K562 (cell line): ENCODE results near the gene KRR1. TPM values are rescaled to one million over a fixed set of nuclear protein-coding genes. Genes with fewer than 3 reads are reported as not detected.
"Not testable (repeated sequence)": the region's sequence is repeated elsewhere in the genome, so short reads cannot be mapped to it uniquely, and the experiment has no call there.

Experiments
- ATAC-seq: fragments of 200-7000 bp; cut with Tn5 transposase; 3 replicates; pipeline ENCODE4 v1.9.1; 2020; ENCODE audit warnings: moderate library complexity
- BruUV-seq: library from RNA; stranded (reverse); fragments of 400-500 nt; replicated peaks from 2 replicates; lab custom pipeline; 2021; lab: Mats Ljungman, UMichigan
- CTCF ChIA-PET: fragments of 300-600 bp; formaldehyde crosslinking; extraction: SDS; loops from one replicate; lab custom pipeline; 2021; ENCODE audit warnings: low intra/inter-chr PET ratio; lab: Yijun Ruan, JAX
- POLR2A ChIA-PET: fragments of 300-600, 350-650 bp; sonication (Branson Sonifier 250); formaldehyde crosslinking; extraction: SDS; loops from one replicate; lab custom pipeline; 2021; ENCODE audit warnings: antibody characterized with exemption, inconsistent platforms; lab: Yijun Ruan, JAX
- DNase-seq, 4 experiments: peaks; one replicate each; pipeline versions ENCODE4 v3.0.0 to v3.0.0-alpha.2; 2011 to 2018; ENCODE audit warnings: low spot score in 3 of 4, mixed read lengths in 3 of 4; ENCODE audit errors: extremely low read depth in 1 of 4
- FAIRE-seq: peaks from 2 replicates; lab custom pipeline; 2011; peaks lifted over from hg19 to GRCh38; lab: Jason Lieb, UNC
- H2AFZ ChIP-seq: 2 replicates; pipeline ENCODE4 v1.6.0; 2011; ENCODE audit warnings: low read depth, low read length, control low read depth, inconsistent platforms
- H3K27ac ChIP-seq: fragments of 200-600 bp; 3 replicates; pipeline ENCODE4 v1.8.0; 2011; ENCODE audit warnings: low read depth, mild to moderate bottlenecking, control low read depth, inconsistent platforms, low read length, moderate library complexity, mixed read lengths; ENCODE audit errors: extremely low read depth
- H3K27me3 ChIP-seq, 2 experiments: fragments of 300-600 bp in 1 of 2; 2 replicates in 1 of 2; 3 replicates in 1 of 2; pipeline versions ENCODE4 v1.6.0 to v1.8.0; 2011; ENCODE audit warnings: inconsistent platforms in 2 of 2, low read length in 2 of 2, mild to moderate bottlenecking in 1 of 2, mixed read lengths in 1 of 2, moderate library complexity in 1 of 2; ENCODE audit not compliant: control insufficient read depth in 2 of 2, insufficient read depth in 2 of 2
- H3K36me3 ChIP-seq: fragments of 300-600 bp; 3 replicates; pipeline ENCODE4 v1.8.0; 2011; ENCODE audit warnings: mild to moderate bottlenecking, low read length, inconsistent platforms; ENCODE audit not compliant: control insufficient read depth, insufficient read depth
- H3K4me1 ChIP-seq, 2 experiments: fragments of 200-600 bp in 1 of 2; replicated peaks in 1 of 2; 2 replicates in 1 of 2; 3 replicates in 1 of 2; pipeline versions ENCODE4 v1.5.1 to v1.8.0; 2011; ENCODE audit warnings: inconsistent platforms in 2 of 2, low read length in 2 of 2, mild to moderate bottlenecking in 1 of 2, mixed read lengths in 1 of 2, moderate library complexity in 1 of 2; ENCODE audit not compliant: control insufficient read depth in 2 of 2, insufficient read depth in 2 of 2
- H3K4me2 ChIP-seq: 2 replicates; pipeline ENCODE4 v1.6.1; 2011; ENCODE audit warnings: low read length, control low read depth, inconsistent platforms, mixed read lengths; ENCODE audit not compliant: insufficient read depth
- H3K4me3 ChIP-seq: fragments of 200-600 bp; sonication (generic), shearing (Covaris generic); 2 replicates; pipeline ENCODE4 v1.5.1; 2016; ENCODE audit warnings: control low read depth, inconsistent platforms
- H3K79me2 ChIP-seq: fragments of 200-600 bp; 3 replicates; pipeline ENCODE4 v1.8.0; 2011; ENCODE audit warnings: low read length, inconsistent platforms; ENCODE audit not compliant: control insufficient read depth, insufficient read depth
- H3K9ac ChIP-seq, 2 experiments: 2 replicates each; pipeline versions ENCODE4 v1.6.0 to v1.6.1; 2011; ENCODE audit warnings: low read depth in 2 of 2, low read length in 2 of 2, control low read depth in 1 of 2, inconsistent platforms in 1 of 2, mild to moderate bottlenecking in 1 of 2, mixed read lengths in 1 of 2; ENCODE audit not compliant: insufficient read depth in 1 of 2
- H3K9me1 ChIP-seq: one replicate; pipeline ENCODE4 v1.6.0; 2011; ENCODE audit warnings: inconsistent platforms, mild to moderate bottlenecking, low read length, moderate library complexity; ENCODE audit not compliant: control insufficient read depth, insufficient read depth
- H3K9me3 ChIP-seq: replicated peaks from 2 replicates; pipeline ENCODE4 v1.5.1; 2011; ENCODE audit warnings: low read depth, low read length, inconsistent platforms; ENCODE audit not compliant: control insufficient read depth, insufficient read depth
- H4K20me1 ChIP-seq: replicated peaks from 2 replicates; pipeline ENCODE4 v1.6.1; 2011; ENCODE audit warnings: low read length, inconsistent platforms, mixed read lengths; ENCODE audit not compliant: control insufficient read depth, insufficient read depth
- WGBS: fragments of 100-300 bp; shearing (Covaris generic); methylation state at CpG from one replicate; pipeline ENCODE4 v1.1.6; 2016; ENCODE audit warnings: low coverage, mixed read lengths; ENCODE audit not compliant: insufficient coverage; ENCODE audit errors: missing lambda C conversion rate; 5-methylcytosine and 5-hydroxymethylcytosine counted together
- in situ Hi-C: fragments of 300-500 bp; cut with MboI; formaldehyde crosslinking; loops from 4 replicates; pipeline ENCODE4 v1.15.0; 2018; ENCODE audit warnings: inconsistent platforms, mixed read lengths
- intact Hi-C: fragments of 100-400 bp; cut with micrococcal nuclease; formaldehyde crosslinking; loops from 2 replicates; pipeline ENCODE4 v1.14.2; 2022
- polyA plus RNA-seq, 8 experiments: library from polyadenylated mRNA; depleted of rRNA in 4 of 8; stranded (reverse) in 5 of 8; unstranded in 3 of 8; fragments of >200 nt; fragmentation: Nextera tagmentation in 2 of 8; fragmentation: Illumina TruSeq in 1 of 8; extraction: Ambion mirVana in 2 of 8; extraction: Trizol in 1 of 8; gene quantifications; 2 replicates each; pipeline versions ENCODE4 v1.2.1 to v1.2.3, GENCODE V29; 2011 to 2014; ENCODE audit warnings: inconsistent platforms in 1 of 8, missing spikeins in 1 of 8
- total RNA-seq, 7 experiments: library from RNA; depleted of rRNA in 6 of 7; stranded (reverse); fragments of >200 nt in 6 of 7; fragmentation: Illumina TruSeq in 2 of 7; extraction: Trizol in 2 of 7; gene quantifications; 2 replicates each; pipeline versions ENCODE4 v1.2.1 to v1.2.3, GENCODE V29; 2011 to 2021; ENCODE audit warnings: low replicate concordance in 1 of 7

KRR1 gene
- total and polyA plus RNA-seq, 9 of the 15 experiments (the other 6 are each of a cell fraction or from before 2014, with no cell fraction given) = 42.6 to 102 (median 61.0) TPM

DNA sequence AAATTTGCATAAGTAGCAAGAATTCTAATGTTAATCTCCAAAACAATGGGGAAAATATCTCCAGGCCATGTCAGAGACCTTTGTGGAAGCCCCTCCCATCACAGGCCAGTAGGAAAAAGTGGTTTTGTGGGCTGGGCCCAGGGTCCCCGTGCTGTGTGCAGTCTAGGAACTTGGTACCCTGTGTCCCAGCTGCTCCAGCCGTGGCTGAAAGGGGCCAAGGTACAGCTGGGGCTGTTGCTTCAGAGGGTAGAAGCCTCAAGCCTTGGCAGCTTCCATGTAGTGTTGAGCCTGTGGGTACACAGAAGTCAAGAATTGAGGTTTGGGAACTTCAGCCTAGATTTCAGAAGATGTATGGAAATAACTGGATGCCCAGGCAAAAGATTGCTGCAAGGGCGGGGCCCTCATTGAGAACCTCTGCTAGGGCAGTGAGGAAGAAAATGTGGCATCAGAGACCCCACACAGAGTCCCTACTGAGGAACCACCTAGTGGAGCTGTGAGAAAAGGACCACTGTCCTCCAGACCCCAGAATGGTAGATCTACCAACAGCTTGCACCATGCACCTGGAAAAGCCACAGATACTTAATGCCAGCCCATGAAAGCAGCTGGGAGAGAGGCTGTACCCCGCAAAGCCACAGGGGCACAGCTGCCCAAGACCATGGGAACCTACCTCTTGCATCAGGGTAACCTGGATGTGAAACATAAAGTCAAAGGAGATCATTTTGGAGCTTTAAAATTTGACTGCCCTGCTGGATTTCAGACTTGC lies 69.5 kb downstream of the KRR1 start:
- H2AFZ ChIP-seq, H3K4me3 ChIP-seq, H4K20me1 ChIP-seq, H3K4me2 ChIP-seq, CTCF ChIA-PET, H3K4me1 ChIP-seq, DNase-seq, H3K27ac ChIP-seq, H3K27me3 ChIP-seq, FAIRE-seq, H3K9me1 ChIP-seq, H3K79me2 ChIP-seq, H3K36me3 ChIP-seq, H3K9me3 ChIP-seq, BruUV-seq, ATAC-seq, intact Hi-C loops, in situ Hi-C loops, POLR2A ChIA-PET, H3K9ac ChIP-seq: not testable (repeated sequence)
- WGBS = 2% methylated on average over 4 of the region's 4 CpGs

Other genes with a start within 250 kb of the KRR1 start
- 0.33 TPM in 1 of 2 replicates, not detected in the other for gene CAPS2, start 181.3 kb downstream of the KRR1 start, total RNA-seq (2014; rRNA removed)
- 0.44 and 0.54 TPM in 2 replicates for gene CAPS2, start 181.3 kb downstream of the KRR1 start, total RNA-seq (2014; rRNA removed; fragmentation: Illumina TruSeq; extraction: Trizol)
- 0.51 and 0.98 TPM in 2 replicates for gene CAPS2, start 181.3 kb downstream of the KRR1 start, total RNA-seq (2015; rRNA removed; fragmentation: Illumina TruSeq; extraction: Trizol)
- gene CAPS2, start 181.3 kb downstream of the KRR1 start, total RNA-seq (2021) = 0.36 and 0.60 TPM in 2 replicates
- gene CAPS2, start 181.3 kb downstream of the KRR1 start, polyA plus RNA-seq (2011; rRNA removed) = 0.10 and 0.12 TPM in 2 replicates
- gene CAPS2, start 181.3 kb downstream of the KRR1 start, polyA plus RNA-seq (2014; fragmentation: Illumina TruSeq; extraction: Trizol) = 0.15 and 0.30 TPM in 2 replicates
- gene CAPS2, start 181.3 kb downstream of the KRR1 start, polyA plus RNA-seq (2014; fragmentation: Nextera tagmentation; extraction: Ambion mirVana) = under 1 TPM; 0.37 to 0.69 TPM
- 0.82 TPM in 1 of 2 replicates, not detected in the other for gene CAPS2, start 181.3 kb downstream of the KRR1 start, polyA plus RNA-seq (2014; rRNA removed)
- gene GLIPR1L1, start 176.9 kb downstream of the KRR1 start, total RNA-seq (2014; rRNA removed) = not detected in 2 replicates
- gene GLIPR1L1, start 176.9 kb downstream of the KRR1 start, total RNA-seq (2014; rRNA removed; fragmentation: Illumina TruSeq; extraction: Trizol) = not detected in 2 replicates
- gene GLIPR1L1, start 176.9 kb downstream of the KRR1 start, total RNA-seq (2015; rRNA removed; fragmentation: Illumina TruSeq; extraction: Trizol) = not detected in 2 replicates
- not detected in 2 replicates for gene GLIPR1L1, start 176.9 kb downstream of the KRR1 start, total RNA-seq (2021)
- gene GLIPR1L1, start 176.9 kb downstream of the KRR1 start, polyA plus RNA-seq (2011; rRNA removed) = not detected in 2 replicates
- not detected in 2 replicates for gene GLIPR1L1, start 176.9 kb downstream of the KRR1 start, polyA plus RNA-seq (2014; fragmentation: Illumina TruSeq; extraction: Trizol)
- gene GLIPR1L1, start 176.9 kb downstream of the KRR1 start, polyA plus RNA-seq (2014; fragmentation: Nextera tagmentation; extraction: Ambion mirVana) = not detected
- gene GLIPR1L1, start 176.9 kb downstream of the KRR1 start, polyA plus RNA-seq (2014; rRNA removed) = not detected in 2 replicates
- not detected in 2 replicates for gene GLIPR1L2, start 120.5 kb downstream of the KRR1 start, total RNA-seq (2014; rRNA removed)
- not detected in 2 replicates for gene GLIPR1L2, start 120.5 kb downstream of the KRR1 start, total RNA-seq (2014; rRNA removed; fragmentation: Illumina TruSeq; extraction: Trizol)
- not detected in 2 replicates for gene GLIPR1L2, start 120.5 kb downstream of the KRR1 start, total RNA-seq (2015; rRNA removed; fragmentation: Illumina TruSeq; extraction: Trizol)
- not detected in 2 replicates for gene GLIPR1L2, start 120.5 kb downstream of the KRR1 start, total RNA-seq (2021)
- gene GLIPR1L2, start 120.5 kb downstream of the KRR1 start, polyA plus RNA-seq (2011; rRNA removed) = not detected in 2 replicates
- not detected in 2 replicates for gene GLIPR1L2, start 120.5 kb downstream of the KRR1 start, polyA plus RNA-seq (2014; fragmentation: Illumina TruSeq; extraction: Trizol)
- gene GLIPR1L2, start 120.5 kb downstream of the KRR1 start, polyA plus RNA-seq (2014; fragmentation: Nextera tagmentation; extraction: Ambion mirVana) = not detected
- not detected in 2 replicates for gene GLIPR1L2, start 120.5 kb downstream of the KRR1 start, polyA plus RNA-seq (2014; rRNA removed)
- gene GLIPR1, start 30.9 kb downstream of the KRR1 start, total RNA-seq (2014; rRNA removed) = 0.29 and 0.45 TPM in 2 replicates
- gene GLIPR1, start 30.9 kb downstream of the KRR1 start, total RNA-seq (2014; rRNA removed; fragmentation: Illumina TruSeq; extraction: Trizol) = 0.69 and 1.0 TPM in 2 replicates
- 1.2 and 2.3 TPM in 2 replicates for gene GLIPR1, start 30.9 kb downstream of the KRR1 start, total RNA-seq (2015; rRNA removed; fragmentation: Illumina TruSeq; extraction: Trizol)
- 0.98 and 1.2 TPM in 2 replicates for gene GLIPR1, start 30.9 kb downstream of the KRR1 start, total RNA-seq (2021)
- 0.19 and 0.26 TPM in 2 replicates for gene GLIPR1, start 30.9 kb downstream of the KRR1 start, polyA plus RNA-seq (2011; rRNA removed)
- 0.69 and 1.2 TPM in 2 replicates for gene GLIPR1, start 30.9 kb downstream of the KRR1 start, polyA plus RNA-seq (2014; fragmentation: Illumina TruSeq; extraction: Trizol)
- 1 to 10 TPM; 2.0 to 2.1 TPM for gene GLIPR1, start 30.9 kb downstream of the KRR1 start, polyA plus RNA-seq (2014; fragmentation: Nextera tagmentation; extraction: Ambion mirVana)
- gene GLIPR1, start 30.9 kb downstream of the KRR1 start, polyA plus RNA-seq (2014; rRNA removed) = 0.34 and 0.39 TPM in 2 replicates